ENCODE data around the gene COMMD7. TPM values are rescaled to one million over a fixed set of nuclear protein-coding genes. Genes with fewer than 3 reads are reported as not detected.
A peak's percentile ranks its signal among the peaks of the same experiment; 100 is the strongest.
"Not testable (repeated sequence)": the region's sequence is repeated elsewhere in the genome, so short reads cannot be mapped to it uniquely, and the experiment has no call there.

The COMMD7 gene
- total RNA-seq, 1 donor from 2014 or later: 21.0 TPM

GRCh38 chr20:32765230-32765875 lies 22.1 kb upstream of the COMMD7 start:
- DNase-seq (ENCODE audit: low read depth in 2 of 2): not testable (repeated sequence)

- no peak for DNase-seq (ENCODE audit: low read depth in 2 of 2)
These were observed 21.0 kb upstream of the COMMD7 start for GRCh38 chr20:32764005-32764960.

DNA sequence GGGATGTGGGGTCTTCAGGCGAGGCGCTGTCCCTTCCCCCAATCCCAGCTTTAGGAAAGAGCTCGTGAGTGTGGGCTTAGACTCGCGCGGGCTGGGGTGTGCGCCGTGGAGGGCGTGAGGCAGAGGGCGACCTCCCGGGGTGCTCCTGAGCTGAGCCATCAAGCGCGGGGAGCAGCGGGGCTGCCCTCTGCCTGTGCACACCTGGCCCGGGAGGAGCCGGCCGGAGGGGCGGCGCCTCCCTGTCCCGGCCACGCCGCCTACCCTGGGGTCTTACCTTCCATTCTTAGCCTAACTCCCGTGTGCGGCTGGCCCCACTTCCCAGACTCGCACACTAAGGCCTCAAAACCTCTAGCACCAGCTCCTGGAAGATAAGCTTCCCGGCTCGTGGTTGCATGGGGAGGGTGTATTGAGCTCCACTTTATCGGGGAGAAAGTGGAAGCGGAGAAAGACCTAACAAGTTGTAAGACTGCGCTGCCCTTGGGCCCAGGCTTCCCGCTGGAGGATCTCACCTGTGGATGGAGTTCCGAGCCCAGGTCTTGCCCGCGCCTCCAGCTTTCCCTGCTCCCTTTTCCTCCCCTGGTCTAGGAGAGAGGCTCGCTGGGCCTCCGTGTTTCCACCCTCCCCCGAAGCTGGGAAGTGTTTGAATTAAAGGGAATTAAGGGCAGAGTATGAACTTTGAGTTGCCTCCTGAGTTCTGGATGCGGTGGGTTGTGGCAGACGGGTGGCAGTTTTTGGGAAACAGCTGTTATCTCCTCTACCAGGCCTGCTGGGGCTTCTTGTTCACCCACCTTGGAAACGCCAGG lies 20.1 kb upstream of the COMMD7 start:
- no peak for DNase-seq (ENCODE audit: low read depth in 2 of 2)

DNA sequence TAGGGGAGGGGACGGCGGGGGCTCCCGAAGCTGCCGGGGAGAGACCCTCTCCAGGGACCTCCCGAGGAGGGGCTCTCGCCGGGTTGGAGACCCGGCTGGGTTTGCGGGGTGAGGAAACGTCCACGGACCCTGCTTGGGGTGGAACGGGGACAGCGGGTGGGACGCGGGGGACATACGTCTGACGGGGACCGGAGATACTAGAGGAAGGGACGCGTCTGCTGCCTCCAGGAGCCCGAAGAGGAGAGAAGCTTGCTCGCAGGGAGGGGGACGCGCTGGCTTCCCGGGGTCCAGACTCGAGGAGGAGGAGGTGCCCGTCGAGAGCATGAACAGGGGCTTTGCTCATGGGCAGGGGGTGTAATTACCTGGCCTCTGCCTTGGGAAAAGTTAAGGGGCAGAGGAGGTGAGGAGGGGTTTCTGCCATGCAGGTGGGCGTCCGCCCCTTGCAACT lies 19.5 kb upstream of the COMMD7 start:
- DNase-seq (ENCODE audit: low read depth in 2 of 2): peak in 1 of 2 donors; percentile 17

GRCh38 chr20:32761831-32762753 lies 18.8 kb upstream of the COMMD7 start, which contains the start of gene DNMT3B:
Gene DNMT3B, plus strand, starts transcription at chr20:32762385. Its CDS starts 17,939 bp downstream, at chr20:32780324.
- peak; percentile 80 to 81 for DNase-seq (ENCODE audit: low read depth in 2 of 2)

DNA sequence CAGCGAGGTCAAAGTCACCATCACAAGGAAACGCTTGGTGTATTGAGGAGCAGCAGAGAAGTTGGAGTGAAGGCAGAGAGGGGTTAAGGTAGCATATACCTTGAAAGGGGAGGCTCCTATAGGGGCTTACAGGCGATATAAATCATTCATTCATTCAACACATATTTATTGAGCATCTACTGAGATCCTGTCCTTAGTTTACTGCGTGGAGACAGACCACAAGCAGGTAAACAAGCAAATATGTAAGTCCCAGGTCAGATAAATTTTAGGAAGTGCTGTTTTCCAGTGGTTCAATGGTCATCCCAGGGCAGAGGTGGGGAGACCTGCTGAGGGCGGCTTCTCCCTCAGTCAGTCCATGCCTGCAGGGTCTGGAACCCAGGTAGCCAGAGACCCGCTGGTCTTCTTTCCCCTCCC lies 18.2 kb upstream of the COMMD7 start:
- DNase-seq (ENCODE audit: low read depth in 2 of 2): no peak

DNA sequence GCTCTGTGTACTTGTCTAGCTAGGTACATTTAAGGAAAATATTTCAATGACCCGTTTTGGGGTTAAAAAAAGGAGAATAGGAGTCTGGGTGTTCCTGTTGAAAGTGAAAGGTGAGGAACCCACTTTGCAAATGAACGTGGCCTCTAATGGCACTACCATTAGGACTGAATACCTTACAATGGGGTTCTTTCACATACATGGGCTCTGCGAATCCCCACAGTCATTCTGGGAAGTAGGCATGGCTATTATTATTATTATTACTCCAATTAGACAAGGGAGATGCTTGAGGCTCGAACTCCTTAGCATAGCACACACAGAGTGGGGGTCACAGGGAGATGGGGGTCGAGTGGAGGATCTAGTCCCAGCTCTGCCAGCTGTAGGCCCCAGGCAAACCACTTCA lies 12.9 kb upstream of the COMMD7 start:
- DNase-seq (ENCODE audit: low read depth in 2 of 2): no peak

DNA sequence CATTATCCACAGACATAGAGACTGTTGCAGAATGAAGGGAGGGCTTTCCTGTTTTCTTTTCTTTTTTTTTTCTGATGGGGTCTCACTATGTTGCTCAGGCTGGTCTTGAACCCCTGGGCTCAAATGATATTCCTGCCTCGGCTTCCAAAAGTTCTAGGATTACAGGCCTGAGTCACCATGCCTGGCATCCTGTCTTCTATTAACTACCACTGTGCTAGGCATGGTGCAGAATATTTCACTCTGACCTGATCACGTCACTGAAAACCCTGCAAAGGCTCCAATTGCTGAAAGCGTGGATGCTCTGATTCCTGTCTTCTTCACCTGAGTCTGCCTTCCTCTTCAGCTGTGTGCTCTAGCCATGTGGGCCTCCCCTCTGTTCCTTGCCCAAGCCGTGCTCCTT lies 10.5 kb upstream of the COMMD7 start:
- DNase-seq (ENCODE audit: low read depth in 2 of 2): no peak

- DNase-seq (ENCODE audit: low read depth in 2 of 2): peak in 1 of 2 donors; percentile 27
These were observed 9.4 kb upstream of the COMMD7 start for GRCh38 chr20:32752458-32753250.

- DNase-seq (ENCODE audit: low read depth in 2 of 2): no peak
These were observed 8.6 kb upstream of the COMMD7 start for GRCh38 chr20:32751702-32752457.

- no peak for DNase-seq (ENCODE audit: low read depth in 2 of 2)
These were observed 8.0 kb upstream of the COMMD7 start for GRCh38 chr20:32751293-32751692.

GRCh38 chr20:32749914-32750637 lies 6.8 kb upstream of the COMMD7 start:
- no peak for DNase-seq (ENCODE audit: low read depth in 2 of 2)

DNA sequence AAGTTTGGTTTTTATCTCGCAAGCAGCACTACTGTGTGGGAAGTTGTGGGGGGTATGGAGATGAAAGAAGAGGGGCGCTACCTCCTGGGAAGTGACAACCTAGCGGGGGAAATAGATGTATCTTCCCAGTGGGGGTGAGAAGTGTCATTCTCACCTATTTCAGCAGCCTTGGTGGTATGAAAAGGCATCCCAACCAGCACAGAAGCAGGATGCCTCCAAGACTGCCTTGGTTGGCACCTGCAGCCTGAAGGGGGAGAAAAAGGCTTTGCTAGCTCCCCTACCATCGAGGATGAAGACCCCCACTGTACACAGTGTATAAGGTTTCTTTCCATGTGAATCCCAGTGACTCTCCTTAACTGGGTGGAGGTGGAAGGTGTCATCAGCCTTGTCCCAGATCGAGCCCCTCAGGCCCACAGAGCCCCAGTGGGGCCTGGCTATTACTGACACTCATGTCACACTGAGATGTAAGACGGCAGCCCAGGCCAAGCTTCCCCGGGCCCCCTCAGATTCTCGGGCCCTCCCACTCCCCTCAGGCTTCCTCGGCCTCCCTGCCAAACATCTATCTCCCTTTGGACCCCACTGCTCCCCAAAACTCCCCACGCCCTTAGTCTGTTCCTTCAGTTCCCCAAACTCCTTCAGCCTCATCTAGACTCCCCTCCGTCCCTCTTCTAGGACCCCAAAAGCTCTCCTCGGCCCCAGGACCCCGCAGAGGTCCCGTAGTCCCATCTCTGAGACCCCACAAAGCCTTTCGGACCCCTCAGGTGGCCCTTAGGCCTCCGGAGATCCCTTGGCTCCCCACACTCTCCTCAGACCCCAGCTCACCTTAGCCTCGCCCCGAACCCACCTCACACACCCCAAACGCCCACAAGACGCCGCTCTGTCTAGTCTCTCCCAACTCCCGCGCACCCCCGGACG lies 688 bp downstream of the COMMD7 start:
- no peak for DNase-seq (ENCODE audit: low read depth in 2 of 2)

DNA sequence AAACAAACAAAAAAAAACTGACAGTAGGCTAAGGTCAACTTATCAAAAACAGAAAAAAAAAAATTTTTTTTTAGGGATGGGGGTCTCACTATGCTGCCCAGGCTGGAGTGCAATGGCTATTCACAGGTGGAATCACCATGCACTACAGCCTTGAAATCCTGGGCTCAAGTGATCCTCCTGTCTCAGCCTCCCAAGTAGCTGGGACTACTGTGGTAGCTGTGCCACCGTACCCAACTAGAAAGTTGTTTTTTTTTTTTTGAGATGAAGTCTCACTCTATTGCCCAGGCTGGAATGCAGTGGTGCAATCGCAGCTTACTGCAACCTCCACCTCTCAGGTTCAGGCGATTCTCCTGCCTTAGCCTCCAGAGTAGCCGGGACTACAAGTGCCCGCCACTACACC lies 2.1 kb downstream of the COMMD7 start:
- DNase-seq (ENCODE audit: low read depth in 2 of 2): no peak

GRCh38 chr20:32737371-32738223 lies 5.7 kb downstream of the COMMD7 start:
- peak; percentile 10 to 77 for DNase-seq (ENCODE audit: low read depth in 2 of 2)

GRCh38 chr20:32731882-32732266 lies 11.4 kb downstream of the COMMD7 start:
- peak in 1 of 2 donors; percentile 15 for DNase-seq (ENCODE audit: low read depth in 2 of 2)

Measured in lung microvascular endothelial cell (primary cell).